Activated CD4-positive, CD25-positive, alpha-beta regulatory T cell (primary cell): Measurements from ENCODE around the gene YPEL1.
A peak's percentile ranks its signal among the peaks of the same experiment; 100 is the strongest.
"Not testable (repeated sequence)": the region's sequence is repeated elsewhere in the genome, so short reads cannot be mapped to it uniquely, and the experiment has no call there.

Experiments
- DNase-seq, 4 experiments: peaks; one replicate each; lab custom pipeline; 2025; lab: John Stamatoyannopoulos, UW

YPEL1 gene

DNA sequence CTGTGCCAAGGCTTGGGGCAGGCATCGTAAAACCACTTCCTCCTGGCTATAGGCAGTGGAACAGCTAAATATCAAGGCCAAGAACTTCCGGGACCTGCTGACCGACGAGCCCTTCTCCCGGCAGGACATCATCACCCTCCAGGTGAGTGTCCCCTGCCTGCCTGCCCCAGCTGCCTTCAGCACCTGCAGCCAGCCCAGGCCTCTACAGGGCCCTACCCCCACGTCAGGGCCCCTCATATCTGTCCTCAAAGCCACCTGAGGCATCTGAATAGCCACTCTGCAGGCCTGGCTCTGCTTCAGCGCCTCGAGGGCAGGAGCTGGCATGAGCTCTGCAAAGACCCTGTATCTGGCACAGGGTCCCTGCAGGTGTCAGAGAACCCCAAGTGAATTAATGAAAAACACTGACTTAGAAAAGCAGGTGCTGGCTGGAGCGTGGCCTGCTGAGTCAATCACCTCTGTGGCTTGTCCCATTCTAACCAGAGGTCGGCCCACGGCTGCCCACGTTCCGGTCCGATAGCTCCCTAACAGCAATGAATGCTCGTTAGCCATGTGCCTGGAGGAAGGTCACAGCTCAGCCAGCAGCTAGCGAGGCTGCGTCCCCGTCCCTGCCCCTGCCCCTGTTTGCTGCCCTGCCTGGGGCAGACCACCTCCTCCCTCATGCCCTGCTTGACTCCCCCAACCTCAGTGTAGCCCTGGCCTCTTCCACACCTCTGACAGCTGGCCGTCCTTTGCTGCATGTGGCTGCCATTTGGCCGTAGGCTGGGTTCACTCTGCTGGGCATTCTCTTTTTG, 53.0 kb downstream of the YPEL1 start:
- DNase-seq, result no peak

DNA sequence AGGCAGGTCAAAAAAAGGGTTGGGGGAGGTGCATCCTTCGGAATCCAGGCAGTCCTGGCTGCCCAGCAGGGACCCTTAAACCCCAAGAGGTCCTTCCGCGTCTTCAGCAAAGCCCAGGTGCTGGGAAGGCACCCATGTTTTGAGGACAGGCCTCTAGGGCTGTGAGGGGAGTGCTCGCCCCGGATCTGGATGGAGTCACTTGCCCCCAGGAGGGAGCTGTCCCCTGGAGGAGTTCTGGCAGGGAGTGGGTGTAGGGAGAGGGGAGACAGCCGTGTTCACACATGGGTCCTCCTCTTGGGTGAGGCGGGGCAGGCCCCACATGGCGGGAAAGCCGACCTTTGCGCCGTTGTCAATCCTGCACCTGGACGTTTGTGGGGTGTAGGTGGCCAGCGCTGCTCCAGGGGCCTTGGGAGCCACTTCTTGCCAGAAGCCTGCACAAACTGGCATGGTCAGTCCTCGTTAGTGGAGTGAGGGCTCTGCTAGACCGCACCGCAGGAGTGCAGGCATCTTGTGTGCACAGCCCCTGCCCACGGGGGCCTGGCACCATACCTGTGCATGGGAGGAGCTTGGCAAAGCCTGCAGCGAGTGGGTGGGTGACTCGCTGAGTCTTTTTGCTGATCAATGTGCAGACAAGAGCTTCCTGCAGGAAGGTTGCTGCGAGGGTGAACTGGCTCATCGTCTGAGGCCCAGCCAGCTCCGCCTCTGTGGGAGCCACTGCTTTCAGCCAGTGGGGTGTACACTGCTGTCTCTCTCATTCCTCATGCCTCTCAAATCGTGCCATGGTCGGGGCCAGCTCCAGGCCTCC, 53.8 kb downstream of the YPEL1 start:
- DNase-seq, result no peak

GRCh38 chr22:21680830-21681565, 54.6 kb downstream of the YPEL1 start:
- DNase-seq, result no peak

- no peak for DNase-seq
Measured at GRCh38 chr22:21679383-21679782, 56.2 kb downstream of the YPEL1 start.

DNA sequence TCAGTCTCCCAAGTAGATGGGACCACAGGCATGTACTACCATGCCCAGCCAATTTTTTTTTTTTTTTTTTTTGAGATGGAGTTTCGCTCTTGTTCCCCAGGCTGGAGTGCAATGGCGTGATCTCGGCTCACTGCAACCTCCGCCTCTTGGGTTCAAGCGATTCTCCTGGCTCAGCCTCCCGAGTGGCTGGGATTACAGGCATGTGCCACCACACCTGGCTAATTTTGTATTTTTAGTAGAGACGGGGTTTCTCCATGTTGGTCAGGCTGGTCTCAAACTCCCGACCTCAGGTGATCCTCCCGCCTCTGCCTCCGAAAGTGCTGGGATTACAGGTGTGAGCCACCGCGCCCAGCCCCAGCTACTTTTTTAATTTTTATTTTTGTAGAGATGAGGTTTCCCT, 56.8 kb downstream of the YPEL1 start:
- not testable (repeated sequence) for DNase-seq

DNA sequence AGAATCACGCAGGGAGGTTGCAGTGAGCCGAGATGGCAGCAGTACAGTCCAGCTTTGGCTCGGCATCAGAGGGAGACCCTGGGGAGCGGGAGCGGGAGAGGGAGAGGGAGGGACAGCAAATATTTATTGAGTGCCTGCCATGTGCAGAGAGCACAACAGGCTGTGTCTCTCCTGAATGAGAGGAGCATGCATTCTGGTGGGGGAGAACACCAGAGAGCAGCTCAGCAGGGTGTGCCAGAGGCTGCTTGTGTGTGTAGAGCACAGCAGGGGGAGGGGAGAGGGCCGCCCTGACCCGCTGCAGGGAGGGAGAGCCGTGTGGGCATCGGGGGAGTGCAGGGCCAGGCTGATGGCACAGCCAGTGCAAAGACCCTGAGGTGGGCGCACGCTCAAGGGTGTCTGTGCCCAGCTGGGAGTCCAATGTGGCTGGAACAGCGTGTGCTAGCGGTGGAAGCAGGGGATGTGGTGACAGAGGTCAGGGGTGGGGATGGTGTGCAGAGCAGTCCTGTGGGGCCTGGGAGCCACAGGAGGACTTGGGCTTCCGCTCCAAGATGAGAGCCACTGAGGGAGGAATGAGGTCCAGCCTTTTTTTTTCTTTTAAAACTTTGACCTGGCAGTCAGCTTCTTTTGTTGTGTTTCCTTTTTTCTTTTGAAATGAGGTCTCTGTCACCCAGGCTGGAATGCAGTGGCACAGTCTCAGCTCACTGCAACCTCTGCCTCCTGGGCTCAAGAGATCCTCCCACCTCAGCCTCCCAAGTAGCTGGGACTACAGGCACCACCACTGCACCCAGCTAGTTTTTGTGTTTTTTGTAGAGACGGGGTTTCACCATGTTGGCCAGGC, 57.8 kb downstream of the YPEL1 start:
- no peak for DNase-seq

DNA sequence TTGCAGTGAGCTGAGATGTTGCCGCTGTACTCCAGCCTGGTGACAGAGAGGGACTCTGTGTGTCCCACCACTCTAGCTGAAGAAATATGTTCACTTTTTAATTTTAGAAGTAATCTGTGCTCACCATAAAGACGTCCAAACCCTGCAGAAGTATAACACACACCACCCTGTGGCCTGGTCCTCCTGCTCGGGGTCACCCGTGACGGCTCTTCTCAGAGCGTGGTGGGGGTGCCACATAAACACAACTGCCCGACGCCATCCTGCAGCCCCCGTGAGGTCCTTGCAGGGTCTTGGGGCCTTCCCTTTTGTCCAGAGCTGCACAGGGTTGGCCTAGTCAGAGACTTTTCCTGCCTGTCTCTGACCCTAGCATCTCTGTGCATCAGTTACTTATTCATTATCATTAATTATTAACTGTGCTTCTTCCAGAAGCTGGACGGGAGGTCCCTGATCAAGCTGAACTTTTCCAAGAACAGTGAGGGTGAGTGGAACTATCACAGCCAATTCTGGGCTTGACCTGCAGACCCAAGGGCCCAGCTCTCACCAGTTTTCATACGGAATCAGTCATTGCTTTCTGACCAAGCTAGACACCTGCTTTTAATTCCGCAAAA, 60.9 kb downstream of the YPEL1 start:
- no peak for DNase-seq

DNA sequence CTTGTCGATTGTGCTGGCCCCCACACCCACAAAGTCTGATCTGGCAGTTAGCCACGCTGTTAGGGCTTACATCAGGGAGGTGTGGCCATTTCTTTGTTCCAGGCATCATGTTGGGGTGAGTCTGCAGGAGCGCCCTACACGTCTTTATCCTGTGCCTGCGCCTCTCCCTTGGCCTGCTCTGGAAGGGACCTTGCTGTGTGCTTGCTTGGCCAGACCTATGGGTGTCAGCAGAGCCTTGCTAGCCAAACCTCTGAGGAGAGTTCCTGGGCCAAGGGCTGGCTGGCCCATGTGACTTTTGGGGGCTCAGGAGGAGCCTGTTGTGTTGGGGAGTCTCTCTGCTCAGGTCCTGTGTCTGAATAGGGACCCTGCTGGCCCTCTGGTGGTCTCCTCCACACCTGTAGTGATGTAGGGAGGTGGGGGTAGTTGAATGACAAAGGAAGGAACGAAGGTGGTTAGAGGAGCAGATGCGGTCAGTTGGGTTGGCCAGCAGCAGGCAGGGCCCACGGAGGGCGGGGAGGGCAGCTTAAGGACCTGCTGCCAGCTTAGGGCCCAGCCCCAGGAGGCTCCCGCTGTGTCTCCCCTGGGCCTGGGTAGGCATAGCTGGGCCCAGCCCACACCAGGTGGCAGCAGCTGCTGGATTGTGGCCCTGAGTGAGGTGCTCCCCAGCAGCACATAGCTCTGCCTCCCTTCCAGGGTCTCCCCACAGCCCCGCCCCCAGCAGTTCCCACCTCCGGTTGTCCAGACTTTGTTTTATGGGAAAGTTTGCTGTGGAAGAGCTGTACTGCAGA, 61.9 kb downstream of the YPEL1 start:
- DNase-seq, result no peak

- no peak for DNase-seq
Measured at GRCh38 chr22:21672107-21672629, 63.4 kb downstream of the YPEL1 start.

- no peak for DNase-seq
Measured at GRCh38 chr22:21669026-21669425, 66.6 kb downstream of the YPEL1 start.

DNA sequence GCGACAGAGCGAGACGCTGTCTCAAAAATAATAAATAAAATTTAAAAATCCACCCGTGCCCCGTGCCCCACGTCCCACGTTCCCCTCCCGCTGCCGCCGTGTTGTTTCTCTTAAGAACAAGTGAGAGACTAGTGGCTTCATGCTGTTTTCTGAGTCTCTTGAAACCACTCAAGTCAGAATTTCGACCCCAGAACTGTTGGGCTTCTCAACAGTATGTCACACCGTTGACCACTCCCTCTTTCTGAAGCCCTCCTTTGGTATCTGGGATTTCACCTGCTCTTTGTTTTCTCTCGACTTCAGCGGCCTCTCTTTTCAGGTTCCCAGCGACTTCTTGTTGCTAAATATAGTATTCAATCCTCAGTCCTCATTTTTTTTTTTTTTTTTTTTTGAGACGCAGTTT, 68.8 kb downstream of the YPEL1 start:
- DNase-seq, result no peak

- no peak for DNase-seq
Measured at GRCh38 chr22:21665047-21665851, 70.3 kb downstream of the YPEL1 start.

- no peak for DNase-seq
Measured at GRCh38 chr22:21663738-21664137, 71.9 kb downstream of the YPEL1 start.

- DNase-seq, result no peak
Measured at GRCh38 chr22:21661991-21662390, 73.6 kb downstream of the YPEL1 start.

DNA sequence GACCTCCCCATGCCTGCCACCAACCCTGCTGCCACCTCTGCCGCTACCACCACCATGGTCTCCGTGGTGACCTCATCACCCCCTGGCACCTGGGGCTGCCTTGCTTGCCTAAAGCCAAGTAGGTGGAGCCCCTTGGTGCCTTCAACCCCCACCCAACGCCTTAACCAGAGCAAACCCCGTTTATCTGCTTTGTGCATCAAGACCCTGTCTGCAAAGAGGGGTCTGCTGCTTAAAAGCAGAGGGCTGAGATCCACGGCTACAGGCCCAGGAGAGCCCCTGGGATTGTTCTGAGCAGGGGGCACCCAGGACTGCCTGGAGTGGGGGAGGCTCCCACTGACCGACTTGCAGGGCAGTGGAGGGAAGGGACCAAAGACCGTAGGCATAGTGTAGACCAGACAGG, 74.7 kb downstream of the YPEL1 start:
- no peak for DNase-seq

DNA sequence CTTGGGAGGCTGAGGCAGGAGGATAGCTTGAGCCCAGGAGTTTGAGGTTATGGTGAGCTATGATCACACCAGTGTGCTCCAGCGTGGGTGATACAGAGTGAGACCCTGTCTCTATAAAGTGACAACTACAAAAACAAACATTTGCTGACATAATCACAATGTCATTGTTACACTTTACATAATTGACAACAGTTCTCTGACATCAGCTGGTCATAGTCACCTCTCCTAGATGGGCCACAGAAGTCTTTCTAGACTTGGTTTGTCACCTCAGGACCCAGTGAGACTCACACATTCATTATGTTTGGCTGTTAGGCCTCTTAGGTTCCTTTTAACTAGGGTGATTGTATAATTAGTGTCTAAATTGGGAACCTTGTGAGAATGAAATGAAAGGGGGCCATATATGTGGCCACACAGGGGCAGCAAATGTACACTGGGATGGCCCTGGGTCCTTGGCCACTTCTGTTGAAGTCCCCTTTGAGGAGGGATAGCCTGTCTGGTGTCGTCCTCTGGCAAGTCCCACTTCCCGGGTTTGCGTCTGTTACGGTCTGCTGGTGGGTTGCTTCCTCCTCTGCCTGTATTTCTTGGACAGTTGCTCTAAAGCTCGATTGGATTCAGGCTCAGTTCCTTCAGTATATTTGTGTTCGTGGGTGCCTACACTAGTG, 75.6 kb downstream of the YPEL1 start:
- no peak for DNase-seq

DNA sequence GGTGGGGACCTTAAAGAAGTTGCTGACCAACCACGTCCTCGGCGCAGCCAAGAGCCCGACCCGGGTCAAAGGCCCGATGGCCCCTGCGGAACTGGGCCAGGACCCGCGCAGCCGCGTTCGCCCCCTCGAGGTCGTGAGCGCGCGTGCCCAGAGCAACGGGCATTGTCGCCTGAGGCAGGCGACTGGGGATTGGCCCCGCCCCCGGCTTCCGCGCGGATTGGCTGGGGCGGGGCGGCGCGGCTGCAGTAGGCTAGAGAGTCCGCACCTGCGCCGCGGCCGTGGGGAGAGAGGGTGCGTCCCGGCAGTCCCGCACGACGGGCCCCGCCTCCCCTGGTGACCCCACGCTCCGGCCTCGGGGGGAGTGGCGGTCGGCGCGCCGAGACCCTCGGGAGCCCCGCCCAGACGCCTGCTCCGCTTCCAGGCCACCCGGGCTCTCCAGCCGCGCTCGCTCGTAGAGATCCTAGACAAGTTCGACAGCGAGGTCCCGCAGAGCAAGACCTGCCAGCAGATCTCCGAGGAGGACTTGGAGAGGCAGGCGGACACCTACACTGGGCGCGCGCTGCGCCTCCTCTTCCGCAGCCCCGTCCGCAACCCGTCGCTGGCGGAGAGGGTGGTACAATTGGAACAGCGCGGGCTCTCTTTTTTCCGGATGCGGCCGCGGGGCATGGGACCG, 78.1 kb downstream of the YPEL1 start:
- DNase-seq, result peak; percentile 55 to 62 (median 61)

GRCh38 chr22:21657020-21657359, 78.6 kb downstream of the YPEL1 start:
- DNase-seq, result no peak
